Measurements from ENCODE around the gene EDA.
A peak's percentile ranks its signal among the peaks of the same experiment; 100 is the strongest.

The EDA gene

DNA sequence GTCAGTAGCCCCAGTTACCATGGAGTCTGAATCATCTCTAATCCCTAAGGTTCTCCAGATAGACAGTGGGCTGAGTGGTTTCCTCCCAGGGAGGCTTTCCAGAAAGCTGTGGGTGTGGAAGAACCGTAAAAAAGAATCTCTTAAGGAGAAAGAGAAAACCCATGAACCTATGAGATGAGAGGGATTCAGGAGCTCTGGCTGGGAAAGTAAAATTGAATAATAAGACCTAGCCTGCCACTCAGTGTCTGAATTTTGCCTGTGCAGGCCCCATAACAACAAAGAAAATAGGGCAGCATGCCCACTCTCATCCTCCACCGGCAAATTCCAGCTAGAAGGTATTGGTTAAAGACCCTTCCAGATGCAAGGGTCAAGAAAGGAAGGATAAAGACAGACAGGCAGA is 416.9 kb downstream of the EDA start:
- TF ChIP-seq, protein P1, sequence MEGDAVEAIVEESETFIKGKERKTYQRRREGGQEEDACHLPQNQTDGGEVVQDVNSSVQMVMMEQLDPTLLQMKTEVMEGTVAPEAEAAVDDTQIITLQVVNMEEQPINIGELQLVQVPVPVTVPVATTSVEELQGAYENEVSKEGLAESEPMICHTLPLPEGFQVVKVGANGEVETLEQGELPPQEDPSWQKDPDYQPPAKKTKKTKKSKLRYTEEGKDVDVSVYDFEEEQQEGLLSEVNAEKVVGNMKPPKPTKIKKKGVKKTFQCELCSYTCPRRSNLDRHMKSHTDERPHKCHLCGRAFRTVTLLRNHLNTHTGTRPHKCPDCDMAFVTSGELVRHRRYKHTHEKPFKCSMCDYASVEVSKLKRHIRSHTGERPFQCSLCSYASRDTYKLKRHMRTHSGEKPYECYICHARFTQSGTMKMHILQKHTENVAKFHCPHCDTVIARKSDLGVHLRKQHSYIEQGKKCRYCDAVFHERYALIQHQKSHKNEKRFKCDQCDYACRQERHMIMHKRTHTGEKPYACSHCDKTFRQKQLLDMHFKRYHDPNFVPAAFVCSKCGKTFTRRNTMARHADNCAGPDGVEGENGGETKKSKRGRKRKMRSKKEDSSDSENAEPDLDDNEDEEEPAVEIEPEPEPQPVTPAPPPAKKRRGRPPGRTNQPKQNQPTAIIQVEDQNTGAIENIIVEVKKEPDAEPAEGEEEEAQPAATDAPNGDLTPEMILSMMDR (IDR thresholded peaks at IDR 0.05; ENCODE audit: low read depth, low read length): no peak
- H3K4me3 ChIP-seq (replicated peaks in 1 of 2; ENCODE audit: low read depth in 2 of 2, low read length in 2 of 2): no peak overlapping the region
- DNase-seq (ENCODE audit: low read depth in 2 of 2): peak in 1 of 2 donors; percentile 55

DNA sequence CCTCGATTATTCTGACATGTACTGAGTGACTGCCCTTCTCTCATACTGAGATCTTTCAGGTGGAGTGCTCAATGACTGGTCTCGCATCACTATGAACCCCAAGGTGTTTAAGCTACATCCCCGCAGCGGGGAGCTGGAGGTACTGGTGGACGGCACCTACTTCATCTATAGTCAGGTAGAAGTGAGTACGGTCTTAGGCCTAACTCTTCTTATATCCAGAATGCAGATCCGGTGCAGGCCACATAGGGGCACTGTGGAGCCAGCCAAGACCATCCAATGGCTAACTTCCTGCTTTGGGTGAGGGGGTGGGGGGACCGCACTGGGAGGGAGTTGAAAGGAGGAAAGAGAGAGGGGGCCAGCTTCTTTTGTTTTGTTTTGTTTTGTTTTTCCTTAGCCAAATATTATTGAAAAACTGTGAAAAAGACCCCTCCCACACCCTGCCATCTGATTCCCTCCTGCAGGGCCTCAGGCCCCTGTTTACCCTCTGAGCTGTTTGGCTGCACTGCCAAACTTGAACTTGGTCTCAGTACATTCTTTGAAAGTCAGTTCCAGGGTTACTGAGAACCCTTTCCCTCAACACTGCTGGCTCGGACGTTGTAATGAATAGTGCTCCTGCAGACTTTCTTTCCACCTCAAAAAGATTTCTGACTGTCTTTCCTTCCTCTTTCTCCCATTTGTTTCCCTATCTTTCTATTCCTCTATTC is 417.6 kb downstream of the EDA start:
- TF ChIP-seq, protein P1 (IDR thresholded peaks at IDR 0.05; ENCODE audit: low read depth, low read length): peak; percentile 66
- no peak overlapping the region for H3K4me3 ChIP-seq (replicated peaks in 1 of 2; ENCODE audit: low read depth in 2 of 2, low read length in 2 of 2)
- DNase-seq (ENCODE audit: low read depth in 2 of 2): peak; percentile 51 to 58

DNA sequence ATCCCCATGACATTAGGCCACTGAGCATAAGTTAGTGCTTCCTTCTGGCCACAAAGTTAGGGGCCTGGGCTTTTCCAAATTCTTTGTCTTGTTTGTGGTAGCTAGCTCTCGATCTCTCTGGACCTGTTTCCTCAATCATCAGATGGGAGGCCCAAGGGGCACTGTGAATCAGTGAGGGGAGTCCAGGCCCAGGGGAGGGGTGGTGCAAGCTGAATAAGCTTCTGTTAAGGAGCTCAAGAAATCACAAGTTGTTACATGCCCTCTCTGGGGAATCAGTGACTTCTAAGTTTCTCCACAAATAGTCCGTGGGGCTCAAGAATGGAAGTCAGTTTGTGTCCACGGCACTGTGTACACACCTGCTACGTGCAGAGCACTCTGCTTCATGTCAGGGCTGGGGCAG is 418.7 kb downstream of the EDA start:
- H3K4me3 ChIP-seq (replicated peaks in 1 of 2; ENCODE audit: low read depth in 2 of 2, low read length in 2 of 2): no peak overlapping the region
- TF ChIP-seq, protein P1 (IDR thresholded peaks at IDR 0.05; ENCODE audit: low read depth, low read length): no peak
- DNase-seq (ENCODE audit: low read depth in 2 of 2): no peak

DNA sequence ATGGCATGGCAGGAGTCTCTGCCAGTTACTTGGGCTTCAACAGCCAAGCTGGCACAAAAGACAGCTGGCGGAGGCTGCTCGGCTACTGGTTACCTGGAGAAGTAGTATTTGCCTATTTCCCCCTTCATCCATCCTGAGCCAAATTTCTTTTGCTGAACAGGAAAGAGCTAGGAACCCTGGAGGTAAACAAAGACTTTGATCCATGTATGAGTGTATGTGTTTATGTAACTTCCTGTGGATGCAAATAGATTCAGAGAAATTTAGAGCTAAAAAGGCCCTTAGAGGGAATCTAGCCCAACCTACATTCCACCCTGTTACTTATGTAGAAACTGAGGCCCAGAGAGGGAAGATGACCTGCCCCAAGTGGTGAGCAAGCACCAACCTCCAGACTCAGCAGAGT is 422.6 kb downstream of the EDA start:
- DNase-seq (ENCODE audit: low read depth in 2 of 2): no peak
- no peak overlapping the region for H3K4me3 ChIP-seq (replicated peaks in 1 of 2; ENCODE audit: low read depth in 2 of 2, low read length in 2 of 2)
- TF ChIP-seq, protein P1 (IDR thresholded peaks at IDR 0.05; ENCODE audit: low read depth, low read length): no peak

DNA sequence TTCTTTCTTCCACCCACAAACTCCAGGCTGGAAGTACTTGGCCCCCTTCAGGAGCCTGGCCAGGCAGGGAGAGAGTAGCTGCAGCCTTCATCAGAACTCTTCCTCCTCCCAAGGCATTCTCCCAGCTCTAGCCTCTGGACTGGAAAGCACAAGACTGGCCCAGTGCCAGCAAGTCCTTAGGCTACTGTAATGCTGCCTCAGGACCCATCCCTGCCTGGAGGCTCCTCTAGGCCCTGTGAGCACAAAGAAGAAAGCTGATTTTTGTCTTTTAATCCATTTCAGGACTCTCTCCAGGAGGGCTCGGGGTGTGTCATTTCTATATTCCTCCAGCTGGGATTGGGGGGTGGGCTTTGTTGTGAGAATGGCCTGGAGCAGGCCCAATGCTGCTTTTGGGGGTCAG is 423.0 kb downstream of the EDA start:
- H3K4me3 ChIP-seq (replicated peaks in 1 of 2; ENCODE audit: low read depth in 2 of 2, low read length in 2 of 2): no peak overlapping the region
- no peak for DNase-seq (ENCODE audit: low read depth in 2 of 2)
- TF ChIP-seq, protein P1 (IDR thresholded peaks at IDR 0.05; ENCODE audit: low read depth, low read length): no peak

DNA sequence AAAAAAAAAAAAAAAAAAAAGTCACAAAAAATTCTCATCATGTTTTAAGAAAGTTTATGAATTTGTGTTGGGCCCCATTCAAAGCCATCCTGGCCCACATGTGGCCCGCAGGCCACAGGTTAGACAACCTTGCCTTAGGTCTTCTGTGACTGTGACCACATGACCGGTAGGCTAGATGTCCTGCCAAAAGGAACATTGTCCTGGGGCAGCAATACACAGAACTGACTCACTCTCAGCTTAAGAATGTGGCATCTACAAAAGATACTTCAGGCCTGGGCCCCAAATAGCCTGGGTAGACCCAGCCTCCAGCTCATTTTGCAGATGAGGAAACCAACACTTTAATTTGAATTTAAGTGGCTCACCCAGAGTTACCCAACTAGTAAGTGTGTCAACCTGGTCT is 423.8 kb downstream of the EDA start:
- TF ChIP-seq, protein P1 (IDR thresholded peaks at IDR 0.05; ENCODE audit: low read depth, low read length): no peak
- DNase-seq (ENCODE audit: low read depth in 2 of 2): peak in 1 of 2 donors; percentile 42
- H3K4me3 ChIP-seq (replicated peaks in 1 of 2; ENCODE audit: low read depth in 2 of 2, low read length in 2 of 2): no peak overlapping the region

DNA sequence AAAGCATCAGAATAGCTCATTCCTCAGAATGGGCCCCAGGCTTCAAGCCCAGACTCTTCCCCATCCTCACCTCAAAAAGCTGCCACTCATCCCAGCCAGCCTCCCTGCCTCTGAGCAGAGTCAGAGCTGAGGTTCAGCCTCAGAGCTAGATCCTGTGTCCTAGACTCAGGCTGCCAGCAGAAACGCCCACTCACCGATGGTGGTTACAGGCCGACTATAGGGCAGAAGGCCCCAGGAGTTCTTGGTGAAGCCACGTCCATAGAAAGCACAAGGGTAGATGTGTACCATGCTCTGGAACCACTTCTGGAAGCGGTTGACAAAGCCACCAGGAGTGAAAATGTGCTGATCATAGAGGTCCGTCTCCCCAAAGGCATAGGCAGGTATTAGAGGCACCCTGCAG is 426.1 kb downstream of the EDA start:
- no peak for DNase-seq (ENCODE audit: low read depth in 2 of 2)
- no peak overlapping the region for H3K4me3 ChIP-seq (replicated peaks in 1 of 2; ENCODE audit: low read depth in 2 of 2, low read length in 2 of 2)
- TF ChIP-seq, protein P1 (IDR thresholded peaks at IDR 0.05; ENCODE audit: low read depth, low read length): no peak

Data from cardiac fibroblast (primary cell).